Measurements from ENCODE around the gene SMARCA2. TPM values are rescaled to one million over a fixed set of nuclear protein-coding genes. Genes with fewer than 3 reads are reported as not detected.

Gene SMARCA2
- total and polyA plus RNA-seq, 4 donors = 143 to 161 (median 152) TPM

GRCh38 chr9:2012347-2012746 is 2.8 kb upstream of the SMARCA2 start:
- no peak for DNase-seq (ENCODE audit: low read depth in 4 of 6, low spot score in 6 of 6)
- H3K27me3 ChIP-seq (ENCODE audit: control insufficient read depth, insufficient read depth, low read length) = no peaks in the 10 kb centered on the region
- H3K36me3 ChIP-seq (ENCODE audit: control insufficient read depth, insufficient read depth, low read length) = no peaks in the 10 kb centered on the region
- H3K4me3 ChIP-seq (ENCODE audit: low read depth, low read length) = no peak overlapping the region
- 94% methylated on average over 2 of the region's 4 CpGs for WGBS (ENCODE audit: insufficient coverage)
- H3K27ac ChIP-seq (ENCODE audit: low read depth, low read length) = no peak overlapping the region
- peaks cover 9% of the 10 kb centered on the region for H3K4me1 ChIP-seq (ENCODE audit: control insufficient read depth, insufficient read depth, low read length)
- no peaks in the 10 kb centered on the region for H3K9me3 ChIP-seq (ENCODE audit: control insufficient read depth, insufficient read depth, low read length)

- Histone ChIP-seq H3K36me3 (ENCODE audit: control insufficient read depth, insufficient read depth, low read length) (no peaks in the 10 kb centered on the region), H3K4me3 (ENCODE audit: low read depth, low read length) (peak overlapping the region; percentile 97), H3K27ac (ENCODE audit: low read depth, low read length) (peak overlapping the region; percentile 99), H3K27me3 (ENCODE audit: control insufficient read depth, insufficient read depth, low read length) (no peaks in the 10 kb centered on the region), H3K4me1 (ENCODE audit: control insufficient read depth, insufficient read depth, low read length) (peaks cover 14% of the 10 kb centered on the region), H3K9me3 (ENCODE audit: control insufficient read depth, insufficient read depth, low read length) (no peaks in the 10 kb centered on the region)
- DNase-seq (ENCODE audit: low read depth in 4 of 6, low spot score in 6 of 6) = peak in 1 of 6 donors; percentile 8
- WGBS (ENCODE audit: insufficient coverage) = 0% methylated on average over 1 of the region's 13 CpGs
Measured at GRCh38 chr9:2013743-2014475, 1.2 kb upstream of the SMARCA2 start.

- peaks cover 14% of the 10 kb centered on the region for H3K4me1 ChIP-seq (ENCODE audit: control insufficient read depth, insufficient read depth, low read length)
- H3K4me3 ChIP-seq (ENCODE audit: low read depth, low read length) = peak overlapping the region; percentile 97
- WGBS (ENCODE audit: insufficient coverage) = 0% methylated on average over 43 of the region's 59 CpGs
- DNase-seq (ENCODE audit: low read depth in 4 of 6, low spot score in 6 of 6) = peak; percentile 17 to 86 (median 49)
- no peaks in the 10 kb centered on the region for H3K27me3 ChIP-seq (ENCODE audit: control insufficient read depth, insufficient read depth, low read length)
- H3K9me3 ChIP-seq (ENCODE audit: control insufficient read depth, insufficient read depth, low read length) = no peaks in the 10 kb centered on the region
- peak overlapping the region; percentile 99 for H3K27ac ChIP-seq (ENCODE audit: low read depth, low read length)
- no peaks in the 10 kb centered on the region for H3K36me3 ChIP-seq (ENCODE audit: control insufficient read depth, insufficient read depth, low read length)
Measured at GRCh38 chr9:2015581-2016407, 647 bp downstream of the SMARCA2 start.

- peak; percentile 42 to 89 (median 58) for DNase-seq (ENCODE audit: low read depth in 4 of 6, low spot score in 6 of 6)
- Histone ChIP-seq H3K4me3 (ENCODE audit: low read depth, low read length) (peak overlapping the region; percentile 97), H3K27me3 (ENCODE audit: control insufficient read depth, insufficient read depth, low read length) (no peaks in the 10 kb centered on the region), H3K4me1 (ENCODE audit: control insufficient read depth, insufficient read depth, low read length) (peaks cover 14% of the 10 kb centered on the region), H3K27ac (ENCODE audit: low read depth, low read length) (peak overlapping the region; percentile 99), H3K36me3 (ENCODE audit: control insufficient read depth, insufficient read depth, low read length) (no peaks in the 10 kb centered on the region), H3K9me3 (ENCODE audit: control insufficient read depth, insufficient read depth, low read length) (no peaks in the 10 kb centered on the region)
- WGBS (ENCODE audit: insufficient coverage) = under 1% methylated on average over 75 of the region's 85 CpGs
Measured at GRCh38 chr9:2016408-2017330, 1.5 kb downstream of the SMARCA2 start.

- H3K4me1 ChIP-seq (ENCODE audit: control insufficient read depth, insufficient read depth, low read length) = peaks cover 14% of the 10 kb centered on the region
- 0% methylated on average over 73 of the region's 81 CpGs for WGBS (ENCODE audit: insufficient coverage)
- H3K9me3 ChIP-seq (ENCODE audit: control insufficient read depth, insufficient read depth, low read length) = no peaks in the 10 kb centered on the region
- peak overlapping the region; percentile 99 for H3K27ac ChIP-seq (ENCODE audit: low read depth, low read length)
- H3K4me3 ChIP-seq (ENCODE audit: low read depth, low read length) = peak overlapping the region; percentile 97
- H3K27me3 ChIP-seq (ENCODE audit: control insufficient read depth, insufficient read depth, low read length) = no peaks in the 10 kb centered on the region
- no peaks in the 10 kb centered on the region for H3K36me3 ChIP-seq (ENCODE audit: control insufficient read depth, insufficient read depth, low read length)
- DNase-seq (ENCODE audit: low read depth in 4 of 6, low spot score in 6 of 6) = peak; percentile 36 to 91 (median 66)
Measured at GRCh38 chr9:2017331-2018161, 2.4 kb downstream of the SMARCA2 start.

- DNase-seq (ENCODE audit: low read depth in 4 of 6, low spot score in 6 of 6) = peak in 1 of 6 donors; percentile 17
- WGBS (ENCODE audit: insufficient coverage) = no CpG with 5 or more reads among the region's 7 CpGs
- Histone ChIP-seq H3K9me3 (ENCODE audit: control insufficient read depth, insufficient read depth, low read length) (no peaks in the 10 kb centered on the region), H3K27me3 (ENCODE audit: control insufficient read depth, insufficient read depth, low read length) (no peaks in the 10 kb centered on the region), H3K4me1 (ENCODE audit: control insufficient read depth, insufficient read depth, low read length) (peaks cover 18% of the 10 kb centered on the region), H3K36me3 (ENCODE audit: control insufficient read depth, insufficient read depth, low read length) (no peaks in the 10 kb centered on the region), H3K4me3 (ENCODE audit: low read depth, low read length) (peak overlapping the region; percentile 97), H3K27ac (ENCODE audit: low read depth, low read length) (peak overlapping the region; percentile 99)
Measured at GRCh38 chr9:2018162-2018643, 3.1 kb downstream of the SMARCA2 start.

GRCh38 chr9:2018764-2019558 is 3.8 kb downstream of the SMARCA2 start:
- no peaks in the 10 kb centered on the region for H3K9me3 ChIP-seq (ENCODE audit: control insufficient read depth, insufficient read depth, low read length)
- peaks cover 17% of the 10 kb centered on the region for H3K4me1 ChIP-seq (ENCODE audit: control insufficient read depth, insufficient read depth, low read length)
- H3K36me3 ChIP-seq (ENCODE audit: control insufficient read depth, insufficient read depth, low read length) = no peaks in the 10 kb centered on the region
- H3K27me3 ChIP-seq (ENCODE audit: control insufficient read depth, insufficient read depth, low read length) = no peaks in the 10 kb centered on the region
- no peak for DNase-seq (ENCODE audit: low read depth in 4 of 6, low spot score in 6 of 6)
- 33% methylated on average over 1 of the region's 6 CpGs for WGBS (ENCODE audit: insufficient coverage)
- peak overlapping the region; percentile 97 for H3K4me3 ChIP-seq (ENCODE audit: low read depth, low read length)
- H3K27ac ChIP-seq (ENCODE audit: low read depth, low read length) = peak overlapping the region; percentile 49

GRCh38 chr9:2019723-2020122 is 4.6 kb downstream of the SMARCA2 start:
- Histone ChIP-seq H3K9me3 (ENCODE audit: control insufficient read depth, insufficient read depth, low read length) (no peaks in the 10 kb centered on the region), H3K4me3 (ENCODE audit: low read depth, low read length) (no peak overlapping the region), H3K27ac (ENCODE audit: low read depth, low read length) (no peak overlapping the region), H3K36me3 (ENCODE audit: control insufficient read depth, insufficient read depth, low read length) (no peaks in the 10 kb centered on the region), H3K27me3 (ENCODE audit: control insufficient read depth, insufficient read depth, low read length) (no peaks in the 10 kb centered on the region), H3K4me1 (ENCODE audit: control insufficient read depth, insufficient read depth, low read length) (peaks cover 10% of the 10 kb centered on the region)
- no peak for DNase-seq (ENCODE audit: low read depth in 4 of 6, low spot score in 6 of 6)
- no CpG with 5 or more reads among the region's 1 CpG for WGBS (ENCODE audit: insufficient coverage)
